Ovary (tissue), 9 donors: Measurements from ENCODE around the gene FGD5. TPM values are rescaled to one million over a fixed set of nuclear protein-coding genes. Genes with fewer than 3 reads are reported as not detected.

Experiments used
- DNase-seq, 5 donors: peaks; one replicate each; pipeline ENCODE4 v3.0.0-alpha.2; 2019 to 2020
- H3K27ac ChIP-seq, 2 donors: fragments of 200-600 bp; one replicate each; pipeline versions ENCODE4 v1.5.1 to v1.8.0; 2019 to 2022
- H3K27me3 ChIP-seq: fragments of 200-600 bp; one replicate; pipeline ENCODE4 v1.8.0; 2022
- H3K36me3 ChIP-seq: fragments of 200-600 bp; sonication (generic); one replicate; pipeline ENCODE4 v1.5.1; 2019
- H3K4me1 ChIP-seq: one replicate; pipeline ENCODE4 v1.8.1; 2013; ENCODE audit warnings: mild to moderate bottlenecking, moderate library complexity; ENCODE audit not compliant: insufficient read depth
- H3K4me3 ChIP-seq: fragments of 200-600 bp; sonication (generic); one replicate; pipeline ENCODE4 v1.5.1; 2017
- H3K9me3 ChIP-seq, 2 donors: fragments of 200-600 bp in 1 of 2; sonication (generic) in 1 of 2; one replicate each; pipeline versions ENCODE4 v1.5.1 to v1.8.1; 2013 to 2019; ENCODE audit warnings: mild to moderate bottlenecking in 1 of 2, moderate library complexity in 1 of 2
- EP300 ChIP-seq: sonication (generic); formaldehyde crosslinking; IDR thresholded peaks from one replicate; pipeline ENCODE4 v1.6.1; 2017; ENCODE audit warnings: antibody characterized with exemption
- POLR2A ChIP-seq: fragments of 450-650 bp; IDR thresholded peaks from one replicate; pipeline ENCODE4 v1.6.1; 2017; ENCODE audit warnings: antibody characterized with exemption, mild to moderate bottlenecking, moderate library complexity
- WGBS, 3 donors: extraction: QIAGEN DNeasy Blood & Tissue Kit in 1 of 3; methylation state at CpG; one replicate each; pipeline versions ENCODE4 v1.1.5 to v1.1.7; 2013 to 2017; 5-methylcytosine and 5-hydroxymethylcytosine counted together
- intact Hi-C, 4 donors: fragments of 100-400 bp; cut with DNase I; formaldehyde crosslinking; loops; one replicate each; pipeline versions ENCODE4 v1.11.0 to v1.15.1; 2022 to 2023
- polyA plus RNA-seq, 2 donors: library from polyadenylated mRNA; stranded (reverse); fragments of 200-250 nt in 1 of 2; fragments of 350-450 nt in 1 of 2; fragmentation: Illumina TruSeq in 1 of 2; extraction: RNeasy Lipid Tissue Mini Kit (QIAGEN cat#74804) in 1 of 2; gene quantifications; one replicate each; pipeline ENCODE4 v1.2.3, GENCODE V29; 2013 to 2014
- total RNA-seq, 7 donors: library from RNA; depleted of rRNA in 2 of 7; stranded (reverse); fragments of >200 nt in 2 of 7; fragmentation: NEBNext Ultra II Directional in 3 of 7; extraction: Animal tissue kit (Norgen Biotek cat#: 25700) in 3 of 7; gene quantifications; one replicate each; pipeline versions ENCODE4 v1.1.0 to v1.2.4, GENCODE V29; 2016 to 2023
- TF ChIP-seq, protein P1 (sequence below), 3 donors: fragments of 450-650 bp in 2 of 3; fragments of 200-600 bp in 1 of 3; IDR thresholded peaks; one replicate each; pipeline versions ENCODE4 v1.5.1 to v1.8.0; 2016 to 2022; ENCODE audit warnings: antibody characterized with exemption in 3 of 3, mild to moderate bottlenecking in 1 of 3
- donor health status: DM: no; HTN: no; CAD: no; lungs with moderate emphysema.
- donor health status: DM: no; HTN: no; CAD: no.
- donor health status: Bipolar disorder and iron deficiency.
- donor health status: DM: yes; HTN: yes; CAD: no.
- donor health status: DM: no; HTN: no; CAD: no.
- donor health status: DM: yes; HTN: yes; CAD: no.

The FGD5 gene
- total and polyA plus RNA-seq, 9 donors = 5.1 to 38.3 (median 13.0) TPM

DNA sequence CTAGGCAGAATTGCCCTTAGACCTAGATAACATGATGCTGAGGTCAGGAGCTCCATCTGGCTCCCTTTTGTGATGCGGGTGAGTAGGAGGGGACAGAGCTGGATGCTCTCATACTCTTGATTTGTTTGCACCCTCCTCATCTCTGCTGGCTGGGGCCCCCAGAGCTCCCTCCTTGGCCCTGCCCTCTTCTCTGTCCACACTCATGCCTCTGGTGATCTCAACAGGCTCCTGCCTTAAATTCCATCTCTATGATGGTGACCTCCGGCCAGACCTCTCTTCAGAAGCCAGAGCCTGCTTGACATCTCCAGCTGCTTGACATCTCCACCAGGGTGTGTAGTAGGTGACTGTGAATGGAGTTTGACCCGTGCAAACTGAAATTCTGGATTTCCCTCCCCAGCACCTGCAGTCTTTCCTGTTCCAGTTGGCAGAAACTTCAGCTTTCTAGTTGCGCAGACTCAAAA, 4.3 kb upstream of the FGD5 start:
- no peaks in the 10 kb centered on the region for H3K36me3 ChIP-seq
- H3K27ac ChIP-seq = no peak overlapping the region
- WGBS, 3 donors = 57 to 62% (median 62%) methylated on average over 4 of the region's 4 CpGs
- intact Hi-C loops = no loop called here
- H3K4me3 ChIP-seq = no peak overlapping the region
- H3K27me3 ChIP-seq = no peaks in the 10 kb centered on the region
- H3K4me1 ChIP-seq = peaks cover 3% of the 10 kb centered on the region
- peak in 1 of 5 donors; percentile 14 for DNase-seq
- TF ChIP-seq EP300 (no peak), POLR2A (no peak)
- TF ChIP-seq, protein P1, sequence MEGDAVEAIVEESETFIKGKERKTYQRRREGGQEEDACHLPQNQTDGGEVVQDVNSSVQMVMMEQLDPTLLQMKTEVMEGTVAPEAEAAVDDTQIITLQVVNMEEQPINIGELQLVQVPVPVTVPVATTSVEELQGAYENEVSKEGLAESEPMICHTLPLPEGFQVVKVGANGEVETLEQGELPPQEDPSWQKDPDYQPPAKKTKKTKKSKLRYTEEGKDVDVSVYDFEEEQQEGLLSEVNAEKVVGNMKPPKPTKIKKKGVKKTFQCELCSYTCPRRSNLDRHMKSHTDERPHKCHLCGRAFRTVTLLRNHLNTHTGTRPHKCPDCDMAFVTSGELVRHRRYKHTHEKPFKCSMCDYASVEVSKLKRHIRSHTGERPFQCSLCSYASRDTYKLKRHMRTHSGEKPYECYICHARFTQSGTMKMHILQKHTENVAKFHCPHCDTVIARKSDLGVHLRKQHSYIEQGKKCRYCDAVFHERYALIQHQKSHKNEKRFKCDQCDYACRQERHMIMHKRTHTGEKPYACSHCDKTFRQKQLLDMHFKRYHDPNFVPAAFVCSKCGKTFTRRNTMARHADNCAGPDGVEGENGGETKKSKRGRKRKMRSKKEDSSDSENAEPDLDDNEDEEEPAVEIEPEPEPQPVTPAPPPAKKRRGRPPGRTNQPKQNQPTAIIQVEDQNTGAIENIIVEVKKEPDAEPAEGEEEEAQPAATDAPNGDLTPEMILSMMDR (IDR thresholded peaks at IDR 0.05) = no peak
- no peaks in the 10 kb centered on the region for H3K9me3 ChIP-seq

DNA sequence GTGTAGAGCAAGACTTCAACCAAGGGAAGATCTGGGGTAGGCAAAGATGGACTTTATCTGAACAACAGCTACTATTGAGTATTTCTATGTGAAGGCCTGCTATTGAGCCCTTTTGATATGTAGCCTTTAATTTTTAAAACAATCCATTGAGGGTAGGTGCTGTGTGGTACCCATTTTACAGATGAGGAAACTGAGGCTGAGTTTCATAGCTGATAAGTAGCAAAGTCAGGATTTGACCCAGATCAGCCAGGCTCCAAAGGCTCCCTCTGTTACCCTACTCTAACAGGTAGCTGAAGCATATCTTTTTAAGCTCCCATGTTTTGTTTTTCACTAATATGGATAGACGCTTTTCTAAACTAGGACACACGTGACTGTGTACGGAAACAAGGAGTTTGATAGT, 2.4 kb upstream of the FGD5 start:
- TF ChIP-seq POLR2A (no peak), EP300 (no peak)
- TF ChIP-seq, protein P1 (IDR thresholded peaks at IDR 0.05) = no peak

DNA sequence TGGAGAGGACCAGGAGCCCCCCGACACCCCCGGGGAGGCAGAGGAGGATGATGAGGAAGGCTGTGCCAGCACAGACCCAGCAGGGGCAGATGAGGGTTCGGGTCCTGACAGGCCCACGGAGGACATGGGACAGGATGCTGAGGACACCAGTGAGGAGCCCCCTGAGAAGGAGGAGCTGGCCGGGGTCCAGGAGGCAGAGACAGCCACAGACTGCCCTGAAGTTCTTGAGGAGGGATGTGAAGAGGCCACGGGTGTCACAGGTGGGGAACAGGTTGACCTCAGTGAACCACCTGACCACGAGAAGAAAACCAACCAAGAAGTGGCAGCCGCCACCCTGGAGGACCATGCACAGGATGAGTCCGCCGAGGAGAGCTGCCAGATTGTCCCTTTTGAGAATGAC, 909 bp downstream of the FGD5 start:
- no peaks in the 10 kb centered on the region for H3K36me3 ChIP-seq
- H3K27me3 ChIP-seq = no peaks in the 10 kb centered on the region
- no peak overlapping the region for H3K4me3 ChIP-seq
- no peak for TF ChIP-seq POLR2A
- TF ChIP-seq, protein P1 (IDR thresholded peaks at IDR 0.05) = no peak
- TF ChIP-seq EP300 = no peak
- H3K27ac ChIP-seq = no peak overlapping the region
- WGBS, 3 donors = 91 to 95% (median 93%) methylated on average over 10 of the region's 10 CpGs
- no peaks in the 10 kb centered on the region for H3K9me3 ChIP-seq
- H3K4me1 ChIP-seq = peaks cover 7% of the 10 kb centered on the region
- no peak for DNase-seq
- intact Hi-C loops = no loop called here

More for the DNA sequence above, 2.4 kb upstream of the FGD5 start:
- no peak for DNase-seq
- H3K4me1 ChIP-seq = peaks cover 3% of the 10 kb centered on the region
- no peak overlapping the region for H3K27ac ChIP-seq
- H3K9me3 ChIP-seq = no peaks in the 10 kb centered on the region
- no peaks in the 10 kb centered on the region for H3K36me3 ChIP-seq
- intact Hi-C loops = no loop called here
- no peak overlapping the region for H3K4me3 ChIP-seq
- H3K27me3 ChIP-seq = no peaks in the 10 kb centered on the region
- 93 to 97% (median 95%) methylated on average over 3 of the region's 3 CpGs for WGBS, 3 donors

DNA sequence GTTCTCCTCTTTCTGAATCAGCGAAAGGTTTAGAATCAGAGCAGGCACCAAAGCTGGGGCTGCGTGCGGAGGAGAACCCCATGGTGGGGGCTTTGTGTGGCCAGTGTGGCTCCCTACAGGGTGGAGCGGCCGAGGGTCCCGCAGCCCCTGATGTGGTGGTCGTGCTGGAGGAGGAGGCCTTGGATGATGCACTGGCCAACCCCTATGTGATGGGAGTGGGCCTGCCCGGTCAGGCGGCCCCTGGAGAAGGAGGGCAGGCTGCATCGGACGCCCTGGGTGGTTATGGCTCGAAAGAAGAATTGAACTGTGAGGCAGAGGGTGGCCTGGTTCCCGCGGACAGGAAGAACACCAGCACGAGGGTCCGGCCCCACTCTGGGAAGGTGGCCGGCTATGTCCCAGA, 1.4 kb downstream of the FGD5 start:
- Histone ChIP-seq H3K27ac (no peak overlapping the region), H3K4me1 (peaks cover 7% of the 10 kb centered on the region), H3K4me3 (no peak overlapping the region), H3K36me3 (no peaks in the 10 kb centered on the region), H3K9me3 (no peaks in the 10 kb centered on the region), H3K27me3 (no peaks in the 10 kb centered on the region)
- TF ChIP-seq POLR2A = no peak
- TF ChIP-seq EP300 = no peak
- TF ChIP-seq, protein P1 (IDR thresholded peaks at IDR 0.05) = no peak
- WGBS, 3 donors = 97 to 98% (median 98%) methylated on average over 17 of the region's 17 CpGs
- intact Hi-C loops = no loop called here
- DNase-seq = no peak
